Panc1 (cell line): ENCODE measurements around the gene LZTS2.

Source experiments
- SIN3A ChIP-seq: IDR thresholded peaks from 2 replicates; pipeline ENCODE4 v1.6.1; 2012; ENCODE audit warnings: low read depth, mild to moderate bottlenecking, low read length, moderate library complexity, borderline replicate concordance; ENCODE audit not compliant: insufficient read depth
- TF ChIP-seq, protein P1 (sequence below): fragments of 450-650 bp; IDR thresholded peaks from 2 replicates; pipeline ENCODE4 v1.5.1; 2017; ENCODE audit warnings: mild to moderate bottlenecking

DNA sequence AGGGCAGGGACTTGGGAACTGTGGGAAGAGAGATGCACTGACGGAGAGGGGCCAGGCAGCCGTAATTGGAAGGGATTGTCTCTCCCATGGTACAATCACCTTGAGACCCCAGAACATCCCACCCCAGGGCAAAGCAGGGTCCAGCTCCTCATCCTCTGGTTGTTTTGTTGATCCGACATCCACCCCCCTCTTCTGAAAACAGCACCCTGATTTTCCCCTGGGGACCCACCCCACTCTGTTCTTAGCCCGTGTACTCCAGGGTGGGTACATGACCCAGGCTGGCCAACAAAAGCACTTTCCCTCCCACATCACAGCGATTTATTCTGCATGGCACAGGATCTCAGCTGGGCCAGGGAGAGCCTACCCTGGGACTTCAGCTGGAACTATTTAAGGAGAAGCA is 17.2 kb downstream of the LZTS2 start:
- TF ChIP-seq, protein P1, sequence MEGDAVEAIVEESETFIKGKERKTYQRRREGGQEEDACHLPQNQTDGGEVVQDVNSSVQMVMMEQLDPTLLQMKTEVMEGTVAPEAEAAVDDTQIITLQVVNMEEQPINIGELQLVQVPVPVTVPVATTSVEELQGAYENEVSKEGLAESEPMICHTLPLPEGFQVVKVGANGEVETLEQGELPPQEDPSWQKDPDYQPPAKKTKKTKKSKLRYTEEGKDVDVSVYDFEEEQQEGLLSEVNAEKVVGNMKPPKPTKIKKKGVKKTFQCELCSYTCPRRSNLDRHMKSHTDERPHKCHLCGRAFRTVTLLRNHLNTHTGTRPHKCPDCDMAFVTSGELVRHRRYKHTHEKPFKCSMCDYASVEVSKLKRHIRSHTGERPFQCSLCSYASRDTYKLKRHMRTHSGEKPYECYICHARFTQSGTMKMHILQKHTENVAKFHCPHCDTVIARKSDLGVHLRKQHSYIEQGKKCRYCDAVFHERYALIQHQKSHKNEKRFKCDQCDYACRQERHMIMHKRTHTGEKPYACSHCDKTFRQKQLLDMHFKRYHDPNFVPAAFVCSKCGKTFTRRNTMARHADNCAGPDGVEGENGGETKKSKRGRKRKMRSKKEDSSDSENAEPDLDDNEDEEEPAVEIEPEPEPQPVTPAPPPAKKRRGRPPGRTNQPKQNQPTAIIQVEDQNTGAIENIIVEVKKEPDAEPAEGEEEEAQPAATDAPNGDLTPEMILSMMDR, result no peak
- no peak for TF ChIP-seq SIN3A
